ENCODE data around the gene FTO.

DNA sequence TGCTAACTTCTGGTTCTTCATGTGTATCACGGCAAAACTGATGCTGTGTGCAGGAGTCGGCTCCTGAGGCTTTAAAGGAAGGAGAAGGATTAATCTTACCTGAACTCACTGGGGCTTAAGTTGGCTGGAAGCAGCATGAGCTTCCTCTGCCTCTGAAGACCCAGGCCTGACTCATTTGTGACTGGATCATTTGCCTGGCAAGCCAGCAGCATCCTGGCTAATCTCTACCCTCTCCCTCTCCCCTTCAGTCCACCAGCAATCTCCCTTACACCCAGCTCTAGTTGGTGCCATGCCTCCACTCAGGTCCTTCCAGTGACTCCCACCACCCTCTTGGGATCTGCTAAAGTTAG lies 432.3 kb downstream of the FTO start:
- TF ChIP-seq, protein P1, sequence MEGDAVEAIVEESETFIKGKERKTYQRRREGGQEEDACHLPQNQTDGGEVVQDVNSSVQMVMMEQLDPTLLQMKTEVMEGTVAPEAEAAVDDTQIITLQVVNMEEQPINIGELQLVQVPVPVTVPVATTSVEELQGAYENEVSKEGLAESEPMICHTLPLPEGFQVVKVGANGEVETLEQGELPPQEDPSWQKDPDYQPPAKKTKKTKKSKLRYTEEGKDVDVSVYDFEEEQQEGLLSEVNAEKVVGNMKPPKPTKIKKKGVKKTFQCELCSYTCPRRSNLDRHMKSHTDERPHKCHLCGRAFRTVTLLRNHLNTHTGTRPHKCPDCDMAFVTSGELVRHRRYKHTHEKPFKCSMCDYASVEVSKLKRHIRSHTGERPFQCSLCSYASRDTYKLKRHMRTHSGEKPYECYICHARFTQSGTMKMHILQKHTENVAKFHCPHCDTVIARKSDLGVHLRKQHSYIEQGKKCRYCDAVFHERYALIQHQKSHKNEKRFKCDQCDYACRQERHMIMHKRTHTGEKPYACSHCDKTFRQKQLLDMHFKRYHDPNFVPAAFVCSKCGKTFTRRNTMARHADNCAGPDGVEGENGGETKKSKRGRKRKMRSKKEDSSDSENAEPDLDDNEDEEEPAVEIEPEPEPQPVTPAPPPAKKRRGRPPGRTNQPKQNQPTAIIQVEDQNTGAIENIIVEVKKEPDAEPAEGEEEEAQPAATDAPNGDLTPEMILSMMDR (IDR thresholded peaks at IDR 0.05), result no peak
- no peak for TF ChIP-seq CHD2 (IDR thresholded peaks at IDR 0.05; ENCODE audit: low read length, partially characterized antibody)
- no peak for TF ChIP-seq TP53 (CRISPR knock-in tag; IDR thresholded peaks at IDR 0.05)
- TF ChIP-seq ZFP36 (IDR thresholded peaks at IDR 0.05; ENCODE audit: borderline replicate concordance, partially characterized antibody), result no peak
- TF ChIP-seq, protein P2, sequence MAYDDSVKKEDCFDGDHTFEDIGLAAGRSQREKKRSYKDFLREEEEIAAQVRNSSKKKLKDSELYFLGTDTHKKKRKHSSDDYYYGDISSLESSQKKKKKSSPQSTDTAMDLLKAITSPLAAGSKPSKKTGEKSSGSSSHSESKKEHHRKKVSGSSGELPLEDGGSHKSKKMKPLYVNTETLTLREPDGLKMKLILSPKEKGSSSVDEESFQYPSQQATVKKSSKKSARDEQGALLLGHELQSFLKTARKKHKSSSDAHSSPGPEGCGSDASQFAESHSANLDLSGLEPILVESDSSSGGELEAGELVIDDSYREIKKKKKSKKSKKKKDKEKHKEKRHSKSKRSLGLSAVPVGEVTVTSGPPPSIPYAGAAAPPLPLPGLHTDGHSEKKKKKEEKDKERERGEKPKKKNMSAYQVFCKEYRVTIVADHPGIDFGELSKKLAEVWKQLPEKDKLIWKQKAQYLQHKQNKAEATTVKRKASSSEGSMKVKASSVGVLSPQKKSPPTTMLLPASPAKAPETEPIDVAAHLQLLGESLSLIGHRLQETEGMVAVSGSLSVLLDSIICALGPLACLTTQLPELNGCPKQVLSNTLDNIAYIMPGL (CRISPR knock-in tag; IDR thresholded peaks at IDR 0.05; ENCODE audit: borderline replicate concordance), result no peak
- TF ChIP-seq EP300 (IDR thresholded peaks at IDR 0.05), result no peak
- TF ChIP-seq NFE2L2 (conservative IDR thresholded peaks at IDR 0.05; ENCODE audit: low read length), result no peak
- TF ChIP-seq POLR2A (IDR thresholded peaks at IDR 0.05; ENCODE audit: low read length), result no peak
- TF ChIP-seq, protein P3, sequence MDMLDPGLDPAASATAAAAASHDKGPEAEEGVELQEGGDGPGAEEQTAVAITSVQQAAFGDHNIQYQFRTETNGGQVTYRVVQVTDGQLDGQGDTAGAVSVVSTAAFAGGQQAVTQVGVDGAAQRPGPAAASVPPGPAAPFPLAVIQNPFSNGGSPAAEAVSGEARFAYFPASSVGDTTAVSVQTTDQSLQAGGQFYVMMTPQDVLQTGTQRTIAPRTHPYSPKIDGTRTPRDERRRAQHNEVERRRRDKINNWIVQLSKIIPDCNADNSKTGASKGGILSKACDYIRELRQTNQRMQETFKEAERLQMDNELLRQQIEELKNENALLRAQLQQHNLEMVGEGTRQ (IDR thresholded peaks at IDR 0.05), result no peak
- TF ChIP-seq, protein P4, sequence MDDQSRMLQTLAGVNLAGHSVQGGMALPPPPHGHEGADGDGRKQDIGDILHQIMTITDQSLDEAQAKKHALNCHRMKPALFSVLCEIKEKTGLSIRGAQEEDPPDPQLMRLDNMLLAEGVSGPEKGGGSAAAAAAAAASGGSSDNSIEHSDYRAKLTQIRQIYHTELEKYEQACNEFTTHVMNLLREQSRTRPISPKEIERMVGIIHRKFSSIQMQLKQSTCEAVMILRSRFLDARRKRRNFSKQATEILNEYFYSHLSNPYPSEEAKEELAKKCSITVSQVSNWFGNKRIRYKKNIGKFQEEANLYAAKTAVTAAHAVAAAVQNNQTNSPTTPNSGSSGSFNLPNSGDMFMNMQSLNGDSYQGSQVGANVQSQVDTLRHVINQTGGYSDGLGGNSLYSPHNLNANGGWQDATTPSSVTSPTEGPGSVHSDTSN (IDR thresholded peaks at IDR 0.05), result no peak
- no peak for TF ChIP-seq ZSCAN20 (CRISPR knock-in tag; IDR thresholded peaks at IDR 0.05)

All from A549 (cell line).